ENCODE results near the gene ENTPD2. TPM values are rescaled to one million over a fixed set of nuclear protein-coding genes. Genes with fewer than 3 reads are reported as not detected.

ENTPD2 gene
- total and polyA plus RNA-seq, 9 of the 15 experiments (the other 6 are each of a cell fraction or from before 2014, with no cell fraction given): 0.04 to 0.60 (median 0.14) TPM; not detected in 4

GRCh38 chr9:137046088-137046787, 7.6 kb downstream of the ENTPD2 start, which contains the start of gene NPDC1 (continued):
- no peak for TF ChIP-seq ZNF318 (IDR thresholded peaks at IDR 0.05; ENCODE audit: borderline replicate concordance in 1 of 2, low read depth in 1 of 2)
- no peak for TF ChIP-seq GABPA (tag; conservative IDR thresholded peaks at IDR 0.05; ENCODE audit: low read depth)
- no peak for TF ChIP-seq NFRKB (IDR thresholded peaks at IDR 0.05; ENCODE audit: low read depth)
- TF ChIP-seq NRF1 (conservative IDR thresholded peaks at IDR 0.05 in 1 of 2, IDR thresholded peaks at IDR 0.05 in 1 of 2): peak; percentile 63 to 73
- no peak for TF ChIP-seq IRF2 (CRISPR knock-in tag; IDR thresholded peaks at IDR 0.05)
- TF ChIP-seq ZBTB7A (IDR thresholded peaks at IDR 0.05; ENCODE audit: borderline replicate concordance, control insufficient read depth, low read depth, low read length): peak; percentile 64; the same call in 1 of the 2 replicates
- no peak for TF ChIP-seq RBBP5 (IDR thresholded peaks at IDR 0.05; ENCODE audit: borderline replicate concordance, insufficient read depth, low read length, poor library complexity, severe bottlenecking)
- no peak for TF ChIP-seq STAT5A (IDR thresholded peaks at IDR 0.05; ENCODE audit: borderline replicate concordance, low read length)
- no peak for TF ChIP-seq BCL6 (CRISPR knock-in tag; IDR thresholded peaks at IDR 0.05)

Measured in K562 (cell line).